Activated CD4-positive, alpha-beta T cell treated with anti-CD3 and anti-CD28 coated beads, Interleukin-2, Interleukin-6, amounts not matched to agents 100 ng/mL and 50 ng/mL, durations not matched to agents 16 hours and 8 hours (primary cell): ENCODE results near the gene BOLL.
"Not testable (repeated sequence)": the region's sequence is repeated elsewhere in the genome, so short reads cannot be mapped to it uniquely, and the experiment has no call there.

Experiments used
- DNase-seq: peaks from one replicate; pipeline ENCODE4 v3.0.0-alpha.2; 2020

The BOLL gene

DNA sequence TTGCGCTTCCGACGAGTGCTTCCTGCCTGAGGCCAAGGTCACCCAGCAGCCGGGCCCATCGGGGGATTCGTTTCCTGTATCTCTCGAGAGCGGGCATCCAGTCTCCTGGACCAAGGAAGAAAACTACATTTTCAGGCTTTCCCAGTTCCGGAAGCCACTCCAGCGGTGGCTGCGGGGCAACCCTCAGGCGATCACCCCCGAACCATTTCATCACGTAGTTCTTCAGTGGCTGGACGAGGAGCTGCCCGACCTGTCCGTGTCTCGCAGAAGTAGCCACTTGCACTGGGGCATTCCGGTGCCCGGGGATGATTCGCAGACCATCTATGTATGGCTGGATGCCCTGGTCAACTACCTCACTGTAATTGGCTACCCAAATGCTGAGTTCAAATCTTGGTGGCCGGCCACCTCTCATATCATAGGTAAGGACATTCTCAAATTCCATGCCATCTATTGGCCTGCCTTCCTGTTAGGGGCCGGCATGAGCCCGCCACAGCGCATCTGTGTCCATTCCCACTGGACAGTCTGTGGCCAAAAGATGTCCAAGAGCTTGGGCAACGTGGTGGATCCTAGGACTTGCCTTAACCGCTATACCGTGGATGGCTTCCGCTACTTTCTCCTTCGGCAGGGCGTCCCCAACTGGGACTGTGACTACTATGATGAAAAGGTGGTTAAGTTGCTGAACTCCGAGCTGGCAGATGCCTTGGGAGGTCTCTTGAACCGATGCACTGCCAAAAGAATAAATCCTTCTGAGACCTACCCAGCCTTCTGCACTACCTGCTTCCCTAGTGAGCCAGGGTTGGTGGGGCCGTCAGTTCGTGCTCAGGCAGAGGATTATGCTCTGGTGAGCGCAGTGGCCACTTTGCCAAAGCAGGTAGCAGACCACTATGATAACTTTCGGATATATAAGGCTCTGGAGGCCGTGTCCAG is 78.9 kb downstream of the BOLL start:
- peak; percentile 27 for DNase-seq

DNA sequence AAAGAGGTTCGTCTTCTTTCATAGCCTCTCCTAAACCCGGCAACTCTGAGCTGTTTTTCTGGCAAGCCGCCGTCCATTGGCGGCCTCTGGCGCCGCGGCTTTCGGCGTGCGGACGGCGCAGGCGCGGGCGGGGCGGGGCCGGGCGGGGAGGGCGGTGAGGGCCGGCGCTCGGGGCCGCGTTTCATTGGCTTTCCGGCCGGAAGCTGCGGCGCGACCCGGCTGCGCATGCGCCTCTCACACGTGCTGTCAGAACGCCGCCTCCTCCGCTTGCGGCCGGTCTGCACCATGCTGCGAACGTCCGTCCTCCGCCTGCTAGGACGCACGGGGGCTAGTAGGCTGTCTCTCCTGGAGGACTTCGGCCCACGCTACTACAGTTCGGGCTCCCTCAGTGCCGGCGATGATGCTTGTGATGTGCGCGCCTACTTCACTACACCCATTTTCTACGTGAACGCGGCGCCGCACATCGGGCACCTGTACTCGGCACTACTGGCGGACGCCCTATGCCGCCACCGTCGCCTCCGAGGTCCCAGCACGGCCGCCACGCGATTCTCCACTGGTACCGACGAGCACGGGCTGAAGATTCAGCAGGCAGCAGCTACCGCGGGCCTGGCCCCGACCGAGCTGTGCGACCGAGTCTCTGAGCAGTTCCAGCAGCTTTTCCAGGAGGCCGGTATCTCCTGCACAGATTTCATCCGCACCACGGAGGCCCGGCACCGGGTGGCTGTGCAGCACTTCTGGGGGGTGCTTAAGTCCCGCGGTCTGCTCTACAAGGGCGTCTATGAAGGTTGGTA is 79.8 kb downstream of the BOLL start, which contains the start of gene MARS2:
TSS of gene MARS2 (plus strand) at position 249 of the 791 bp plus-strand sequence. CDS start at position 286, 37 bp downstream.
- DNase-seq: peak; percentile 95

DNA sequence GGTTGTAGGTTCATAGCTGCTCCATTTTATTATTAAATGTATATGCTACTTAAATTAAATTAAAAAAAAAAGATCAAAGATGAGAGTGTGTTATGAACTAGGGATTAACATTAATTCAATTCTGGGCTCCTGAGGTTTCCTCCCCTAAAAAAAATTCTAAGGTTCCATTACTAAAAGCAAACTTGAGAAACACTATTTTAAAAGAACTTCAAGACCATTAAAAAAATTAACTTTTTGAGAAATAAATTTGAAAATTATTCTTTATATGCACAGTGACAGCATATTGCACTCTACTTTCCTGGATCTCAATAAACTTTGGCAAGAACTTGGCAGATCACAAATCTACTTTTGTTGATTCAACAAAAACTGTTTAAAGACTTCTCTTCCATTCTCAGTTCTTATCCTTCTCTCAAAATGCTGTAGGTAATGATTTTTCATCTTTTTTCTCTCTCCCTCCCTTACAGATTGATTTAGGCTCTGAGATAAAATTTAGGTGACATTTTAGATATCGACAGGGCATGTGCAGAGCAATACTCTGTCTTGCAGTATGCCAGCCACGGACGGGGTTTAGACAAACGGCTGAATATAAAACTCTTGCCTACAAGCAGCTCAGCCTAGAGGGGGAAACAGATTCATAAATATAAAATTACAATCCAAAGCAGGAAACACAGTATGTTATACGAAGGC is 80.5 kb downstream of the BOLL start:
- DNase-seq: no peak

DNA sequence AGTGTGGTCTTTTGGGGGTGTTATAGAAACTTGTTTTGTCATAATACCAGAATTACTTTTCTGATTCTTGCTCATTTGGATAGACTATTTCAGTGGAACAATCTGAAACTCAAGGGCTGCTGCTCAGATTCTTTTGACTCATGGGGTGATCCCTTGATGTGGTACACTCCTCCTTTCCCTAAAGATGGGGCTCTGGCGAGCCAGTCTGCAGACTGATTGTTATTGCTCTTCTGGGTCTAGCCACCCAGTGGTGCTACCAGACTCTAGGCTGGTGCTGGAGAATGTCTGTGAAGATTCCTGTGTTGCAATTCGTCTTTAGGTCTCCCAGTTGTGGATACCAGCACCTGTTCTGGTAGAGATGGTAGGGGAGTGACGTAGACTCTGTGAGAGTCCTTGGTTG is 84.2 kb downstream of the BOLL start:
- peak; percentile 29 for DNase-seq

DNA sequence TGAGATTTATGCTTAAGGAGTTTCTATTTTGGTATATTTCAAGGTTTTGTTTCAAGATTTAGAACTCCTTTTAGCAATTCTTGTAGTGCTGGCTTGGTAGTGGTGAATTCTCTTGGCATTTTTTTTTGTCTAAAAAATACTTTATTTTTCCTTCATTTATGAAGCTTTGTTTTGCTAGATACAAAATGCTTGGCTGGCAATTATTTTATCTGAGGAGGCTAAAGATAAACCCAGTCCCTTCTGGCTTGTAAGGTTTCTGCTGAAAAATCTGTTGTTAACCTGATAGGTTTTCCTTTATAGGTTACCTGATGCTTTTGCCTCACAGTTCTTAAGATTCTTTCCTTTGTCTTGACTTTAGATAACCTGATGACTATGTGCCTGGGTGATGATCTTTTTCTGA is 85.4 kb downstream of the BOLL start:
- not testable (repeated sequence) for DNase-seq

DNA sequence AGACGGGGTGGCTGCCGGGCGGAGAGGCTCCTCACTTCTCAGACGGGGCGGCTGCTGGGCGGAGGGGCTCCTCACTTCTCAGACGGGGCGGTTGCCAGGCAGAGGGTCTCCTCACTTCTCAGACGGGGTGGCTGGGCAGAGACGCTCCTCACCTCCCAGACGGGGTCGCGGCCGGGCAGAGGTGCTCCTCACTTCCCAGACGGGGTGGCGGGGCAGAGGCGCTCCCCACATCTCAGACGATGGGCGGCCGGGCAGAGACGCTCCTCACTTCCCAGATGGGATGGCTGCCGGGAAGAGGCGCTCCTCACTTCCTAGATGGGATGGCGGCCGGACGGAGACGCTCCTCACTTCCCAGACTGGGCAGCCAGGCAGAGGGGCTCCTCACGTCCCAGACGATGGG is 88.5 kb downstream of the BOLL start:
- DNase-seq: not testable (repeated sequence)

DNA sequence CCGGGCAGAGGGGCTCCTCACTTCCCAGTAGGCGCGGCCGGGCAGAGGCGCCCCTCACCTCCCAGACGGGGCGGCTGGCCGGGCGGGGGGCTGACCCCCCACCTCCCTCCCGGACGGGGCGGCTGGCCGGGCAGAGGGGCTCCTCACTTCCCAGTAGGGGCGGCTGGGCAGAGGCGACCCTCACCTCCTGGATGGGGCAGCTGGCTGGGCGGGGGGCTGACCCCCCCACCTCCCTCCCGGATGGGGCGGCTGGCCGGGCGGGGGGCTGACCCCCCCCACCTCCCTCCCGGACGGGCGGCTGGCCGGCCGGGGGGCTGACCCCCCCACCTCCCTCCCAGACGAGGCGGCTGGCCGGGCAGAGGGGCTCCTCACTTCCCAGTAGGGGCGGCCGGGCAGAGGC is 89.1 kb downstream of the BOLL start:
- DNase-seq: not testable (repeated sequence)

DNA sequence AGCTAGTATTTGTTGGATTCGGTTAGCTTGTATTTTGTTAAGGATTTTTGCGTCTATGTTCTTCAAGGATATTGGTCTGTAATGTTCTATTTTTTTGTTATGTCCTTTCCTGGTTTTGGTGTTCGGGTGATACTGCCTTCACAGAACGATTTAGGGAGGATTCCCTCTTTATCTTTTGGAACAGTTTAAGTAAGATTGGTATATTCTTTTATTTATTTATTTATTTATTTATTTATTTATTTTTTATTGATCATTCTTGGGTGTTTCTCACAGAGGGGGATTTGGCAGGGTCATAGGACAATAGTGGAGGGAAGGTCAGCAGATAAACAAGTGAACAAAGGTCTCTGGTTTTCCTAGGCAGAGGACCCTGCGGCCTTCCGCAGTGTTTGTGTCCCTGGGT is 89.9 kb downstream of the BOLL start:
- not testable (repeated sequence) for DNase-seq

DNA sequence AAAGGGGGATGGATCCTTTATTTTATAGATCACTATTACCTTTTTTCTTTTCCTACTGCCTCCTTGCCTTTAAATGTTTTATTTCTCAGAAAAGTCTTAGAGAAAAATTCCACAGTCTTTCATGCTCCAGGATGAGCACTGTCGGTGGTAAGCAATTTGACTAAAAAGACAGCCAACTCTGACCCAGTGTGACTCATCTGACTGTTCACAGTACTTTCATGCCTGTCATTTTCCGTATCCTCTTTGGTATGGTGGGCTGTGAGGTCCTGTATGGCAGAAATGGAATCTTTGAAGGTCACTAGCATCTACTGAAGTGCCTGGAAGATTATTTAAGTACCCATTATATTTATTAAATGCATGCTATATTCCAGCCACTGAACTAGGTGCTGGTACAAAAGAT is 107.6 kb downstream of the BOLL start:
- no peak for DNase-seq

DNA sequence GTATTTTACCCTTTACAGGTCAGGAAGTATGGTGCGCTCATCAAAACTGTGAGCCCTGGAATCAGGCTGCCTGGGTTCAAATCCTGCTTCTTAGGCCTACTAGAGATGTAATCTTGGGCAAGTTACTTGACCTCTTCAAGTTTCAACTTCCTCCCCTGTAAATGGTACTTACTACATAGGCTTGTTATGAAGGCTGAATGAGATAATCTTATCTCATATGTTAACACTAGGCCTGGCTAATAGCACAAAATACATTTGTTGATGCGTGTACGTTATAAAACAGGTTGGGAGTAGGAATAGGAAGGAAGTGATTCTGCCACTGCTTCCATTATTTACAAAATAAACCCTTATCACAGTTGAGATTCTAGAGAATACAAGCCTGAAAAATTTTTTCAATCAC is 108.1 kb downstream of the BOLL start:
- DNase-seq: no peak
